MG63 (cell line): ENCODE measurements around the gene FBXO30. TPM values are rescaled to one million over a fixed set of nuclear protein-coding genes. Genes with fewer than 3 reads are reported as not detected.
A peak's percentile ranks its signal among the peaks of the same experiment; 100 is the strongest.

Source experiments
- DNase-seq: peaks from one replicate; pipeline ENCODE4 v3.0.0-alpha.2; 2020
- H3K27me3 ChIP-seq: fragments of 250-450 bp; sonication (Bioruptor Pico); 2 replicates; pipeline ENCODE4 v1.5.1; 2020; ENCODE audit warnings: mild to moderate bottlenecking, moderate library complexity
- H3K36me3 ChIP-seq: fragments of 250-450 bp; sonication (Bioruptor Pico); 2 replicates; pipeline ENCODE4 v1.5.1; 2020; ENCODE audit warnings: mild to moderate bottlenecking, moderate library complexity
- H3K4me3 ChIP-seq: fragments of 250-450 bp; sonication (Bioruptor Pico); 2 replicates; pipeline ENCODE4 v1.5.1; 2020; ENCODE audit warnings: mild to moderate bottlenecking, moderate library complexity
- H3K9me3 ChIP-seq: fragments of 250-450 bp; sonication (Bioruptor Pico); 2 replicates; pipeline ENCODE4 v1.5.1; 2020; ENCODE audit warnings: mild to moderate bottlenecking, moderate library complexity
- total RNA-seq: library from RNA; depleted of rRNA; stranded (reverse); fragments of >200 nt; shearing (Covaris generic); gene quantifications from 2 replicates; pipeline ENCODE4 v1.2.3, GENCODE V29; 2014; ENCODE audit warnings: low replicate concordance; rRNA removed

FBXO30 gene, protein sequence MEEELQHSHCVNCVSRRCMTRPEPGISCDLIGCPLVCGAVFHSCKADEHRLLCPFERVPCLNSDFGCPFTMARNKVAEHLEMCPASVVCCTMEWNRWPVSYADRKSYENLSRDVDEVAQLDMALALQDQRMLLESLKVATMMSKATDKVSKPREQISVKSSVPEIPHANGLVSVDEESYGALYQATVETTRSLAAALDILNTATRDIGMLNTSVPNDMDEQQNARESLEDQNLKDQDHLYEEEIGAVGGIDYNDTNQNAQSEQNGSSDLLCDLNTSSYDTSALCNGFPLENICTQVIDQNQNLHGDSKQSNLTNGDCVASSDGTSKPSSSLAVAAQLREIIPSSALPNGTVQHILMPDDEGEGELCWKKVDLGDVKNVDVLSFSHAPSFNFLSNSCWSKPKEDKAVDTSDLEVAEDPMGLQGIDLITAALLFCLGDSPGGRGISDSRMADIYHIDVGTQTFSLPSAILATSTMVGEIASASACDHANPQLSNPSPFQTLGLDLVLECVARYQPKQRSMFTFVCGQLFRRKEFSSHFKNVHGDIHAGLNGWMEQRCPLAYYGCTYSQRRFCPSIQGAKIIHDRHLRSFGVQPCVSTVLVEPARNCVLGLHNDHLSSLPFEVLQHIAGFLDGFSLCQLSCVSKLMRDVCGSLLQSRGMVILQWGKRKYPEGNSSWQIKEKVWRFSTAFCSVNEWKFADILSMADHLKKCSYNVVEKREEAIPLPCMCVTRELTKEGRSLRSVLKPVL
- total RNA-seq = 4.1 and 6.2 TPM in 2 replicates

DNA sequence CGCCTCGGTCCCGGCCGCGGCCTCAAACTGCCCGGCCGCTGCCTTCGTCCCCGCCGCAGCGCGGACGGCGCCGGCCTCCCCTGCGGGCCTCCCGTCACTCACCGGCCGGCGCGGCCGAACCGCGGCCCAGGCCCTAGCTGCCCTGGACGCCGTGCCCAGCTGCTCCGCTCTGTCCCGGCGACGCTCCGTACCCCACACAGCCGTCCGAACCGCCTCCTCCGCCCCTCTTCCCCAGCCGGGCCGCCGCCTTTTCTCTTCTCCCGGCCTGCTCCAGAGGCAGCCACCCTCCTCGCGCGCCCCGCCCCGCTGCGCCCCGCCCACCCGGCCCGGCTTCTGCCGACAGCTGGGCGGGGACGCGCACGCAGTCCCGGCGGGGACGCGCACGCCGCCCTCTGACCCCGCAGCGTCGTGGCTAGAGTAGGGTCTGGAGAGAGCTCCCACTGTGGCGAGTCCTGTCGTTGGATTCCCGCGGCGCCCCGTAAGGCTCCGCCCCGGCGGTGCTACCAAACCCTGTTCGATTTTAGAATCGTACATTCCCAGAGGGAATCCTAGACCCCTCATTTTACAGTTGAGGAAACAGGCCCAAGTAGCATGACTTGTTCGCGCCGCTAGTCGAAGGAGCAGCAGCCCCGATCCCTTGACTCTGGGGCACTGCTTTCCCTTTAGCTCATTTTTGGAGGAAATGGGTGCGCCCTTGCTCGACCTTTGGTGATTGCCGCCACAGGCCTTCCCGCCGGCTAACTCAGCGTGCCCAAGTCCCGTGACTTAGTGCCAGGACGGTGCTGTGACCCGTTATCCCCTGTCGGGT, at the start of gene FBXO30:
Gene FBXO30, minus strand, starts transcription at position 295 of the 808 bp plus-strand sequence. CDS start 8,390 bp downstream, outside the sequence.
- Histone ChIP-seq H3K27me3 (no peaks in the 10 kb centered on the region), H3K4me3 (peak within 1 kb of the TSS; percentile 69), H3K36me3 (peaks cover 5% of the 10 kb centered on the region), H3K9me3 (no peaks in the 10 kb centered on the region)
- DNase-seq = peak; percentile 91

DNA sequence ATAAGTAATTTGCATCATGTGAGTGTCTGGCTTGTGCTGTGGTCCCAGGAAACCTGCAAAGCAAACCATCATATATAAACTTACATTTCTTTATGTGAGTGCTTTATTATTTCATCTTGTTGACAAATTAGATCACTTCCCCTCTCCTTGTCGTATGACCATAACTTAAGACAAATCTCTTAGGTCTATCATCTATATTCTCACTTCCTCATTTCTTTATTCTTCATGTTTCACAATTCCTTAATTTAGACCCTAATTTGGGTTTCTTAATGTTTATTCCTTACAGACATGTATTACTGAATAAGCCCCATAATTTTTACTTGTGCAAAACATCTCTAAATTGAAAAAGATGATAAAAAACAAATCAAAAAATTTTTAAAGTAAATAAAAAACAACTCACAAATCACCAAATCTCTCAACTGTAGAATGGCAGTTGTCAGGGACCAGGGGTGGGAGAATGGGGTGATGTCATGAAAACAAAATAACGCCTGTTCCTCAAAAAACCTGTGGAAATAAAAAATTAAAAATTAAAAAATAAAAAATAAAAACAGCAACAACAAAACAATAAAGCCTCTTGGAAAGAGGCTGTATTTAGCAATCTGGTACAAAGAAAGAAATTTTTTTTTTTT, 49.5 kb upstream of the FBXO30 start:
- Histone ChIP-seq H3K9me3 (peaks cover 7% of the 10 kb centered on the region), H3K27me3 (no peaks in the 10 kb centered on the region), H3K4me3 (no peak overlapping the region), H3K36me3 (no peaks in the 10 kb centered on the region; the same call in none of the 2 replicates)
- DNase-seq = no peak

DNA sequence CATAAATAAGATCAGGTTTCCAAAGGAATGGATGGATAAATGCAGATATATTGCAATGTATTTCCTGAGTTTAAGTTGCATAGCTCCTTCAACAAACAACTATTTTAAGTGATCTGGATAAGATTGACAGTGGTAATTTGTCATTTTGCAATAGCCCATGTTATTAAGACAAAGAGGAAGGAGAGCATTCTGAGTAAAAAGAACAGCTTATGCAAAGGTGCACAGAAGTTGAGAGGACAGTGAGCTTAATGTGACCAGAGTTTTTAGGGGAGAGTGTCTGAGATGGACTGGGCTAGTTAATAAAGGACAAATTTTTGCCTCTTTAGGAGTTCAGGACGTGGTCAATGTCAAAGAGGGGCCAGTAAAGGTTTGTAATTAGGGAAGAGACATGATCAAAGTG, 48.8 kb upstream of the FBXO30 start:
- no peak overlapping the region for H3K4me3 ChIP-seq
- H3K36me3 ChIP-seq = no peaks in the 10 kb centered on the region; the same call in none of the 2 replicates
- DNase-seq = no peak
- peaks cover 7% of the 10 kb centered on the region for H3K9me3 ChIP-seq
- H3K27me3 ChIP-seq = no peaks in the 10 kb centered on the region

DNA sequence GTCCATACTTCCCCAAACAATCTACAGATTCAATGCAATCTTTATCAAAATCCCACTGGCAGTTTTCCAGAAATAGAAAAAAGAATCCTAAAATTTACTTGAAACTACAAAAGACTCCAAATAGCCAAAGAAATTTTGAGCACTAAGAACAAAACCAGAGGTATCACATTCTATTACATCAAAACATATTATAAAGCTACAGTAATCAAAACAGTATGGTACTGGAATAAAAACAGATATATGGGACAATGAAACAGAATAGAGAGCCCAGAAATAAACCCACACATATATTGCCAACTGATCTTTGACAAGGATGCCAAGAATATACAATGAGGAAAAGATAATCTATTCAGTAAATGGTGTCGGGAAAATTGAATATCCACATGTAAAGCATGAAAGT, 46.0 kb upstream of the FBXO30 start:
- no peak overlapping the region for H3K4me3 ChIP-seq
- DNase-seq = no peak
- peaks cover 7% of the 10 kb centered on the region for H3K9me3 ChIP-seq
- H3K27me3 ChIP-seq = no peaks in the 10 kb centered on the region
- H3K36me3 ChIP-seq = no peaks in the 10 kb centered on the region; the same call in 1 of the 2 replicates

DNA sequence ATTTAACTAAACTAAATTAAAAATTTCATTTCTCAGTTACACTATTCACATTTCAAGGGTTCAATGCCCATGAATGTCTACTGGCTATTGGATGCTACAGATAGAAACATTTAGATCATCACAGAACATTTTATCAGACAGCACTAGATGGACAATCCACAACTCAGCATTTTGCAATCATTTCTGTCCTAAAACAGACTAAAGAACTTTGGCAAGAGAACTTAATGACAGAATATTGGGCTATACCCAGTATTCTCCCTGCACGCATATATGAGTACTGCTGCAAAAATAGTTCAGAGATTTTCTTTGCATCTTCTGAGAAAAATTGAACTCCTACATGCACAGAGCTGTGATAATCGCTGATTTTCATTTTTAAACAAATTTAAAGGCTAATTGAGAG, 36.1 kb upstream of the FBXO30 start:
- Histone ChIP-seq H3K9me3 (no peaks in the 10 kb centered on the region), H3K27me3 (no peaks in the 10 kb centered on the region), H3K36me3 (no peaks in the 10 kb centered on the region), H3K4me3 (no peak overlapping the region)
- DNase-seq = no peak

DNA sequence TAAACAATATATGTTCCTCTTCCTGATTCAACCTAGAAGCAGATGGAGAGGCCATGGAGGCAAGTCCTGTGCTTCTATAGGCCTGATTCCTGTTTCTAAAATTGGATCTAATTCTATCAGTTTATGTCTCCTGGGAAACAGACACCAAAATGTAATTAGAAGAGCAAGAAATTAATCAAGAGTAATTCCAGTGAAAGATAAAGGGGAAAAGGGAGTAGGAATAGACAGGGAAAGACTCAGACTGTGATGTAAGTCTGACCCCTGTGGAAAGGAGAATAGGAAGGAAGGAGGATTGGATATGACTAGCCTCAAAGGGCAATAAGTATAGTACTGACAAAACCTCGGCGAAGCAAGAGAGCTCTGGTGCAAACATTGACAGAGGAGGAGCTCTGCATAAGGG, 33.9 kb upstream of the FBXO30 start:
- no peaks in the 10 kb centered on the region for H3K36me3 ChIP-seq
- no peaks in the 10 kb centered on the region for H3K9me3 ChIP-seq
- no peak overlapping the region for H3K4me3 ChIP-seq
- H3K27me3 ChIP-seq = no peaks in the 10 kb centered on the region
- DNase-seq = no peak

DNA sequence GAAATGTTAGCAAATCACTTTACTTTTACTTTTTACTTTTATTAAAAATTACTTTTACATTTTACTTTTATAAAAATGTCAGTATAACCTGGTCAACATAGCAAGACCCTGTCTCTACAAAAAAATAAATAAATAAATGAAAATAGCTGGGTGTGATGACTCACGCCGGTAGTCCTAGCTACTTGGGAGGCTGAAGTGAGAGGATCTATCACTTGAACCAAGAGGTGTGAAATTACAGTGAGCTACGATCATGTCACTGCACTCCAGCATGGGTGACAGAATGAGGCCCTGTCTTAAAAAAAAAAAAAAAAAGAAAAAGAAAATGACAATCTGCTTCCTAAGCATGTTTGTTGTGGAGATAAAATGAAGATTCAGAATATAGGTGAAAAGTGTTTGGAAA, 31.0 kb upstream of the FBXO30 start:
- Histone ChIP-seq H3K9me3 (no peaks in the 10 kb centered on the region), H3K27me3 (no peaks in the 10 kb centered on the region), H3K4me3 (no peak overlapping the region), H3K36me3 (no peaks in the 10 kb centered on the region)
- no peak for DNase-seq

DNA sequence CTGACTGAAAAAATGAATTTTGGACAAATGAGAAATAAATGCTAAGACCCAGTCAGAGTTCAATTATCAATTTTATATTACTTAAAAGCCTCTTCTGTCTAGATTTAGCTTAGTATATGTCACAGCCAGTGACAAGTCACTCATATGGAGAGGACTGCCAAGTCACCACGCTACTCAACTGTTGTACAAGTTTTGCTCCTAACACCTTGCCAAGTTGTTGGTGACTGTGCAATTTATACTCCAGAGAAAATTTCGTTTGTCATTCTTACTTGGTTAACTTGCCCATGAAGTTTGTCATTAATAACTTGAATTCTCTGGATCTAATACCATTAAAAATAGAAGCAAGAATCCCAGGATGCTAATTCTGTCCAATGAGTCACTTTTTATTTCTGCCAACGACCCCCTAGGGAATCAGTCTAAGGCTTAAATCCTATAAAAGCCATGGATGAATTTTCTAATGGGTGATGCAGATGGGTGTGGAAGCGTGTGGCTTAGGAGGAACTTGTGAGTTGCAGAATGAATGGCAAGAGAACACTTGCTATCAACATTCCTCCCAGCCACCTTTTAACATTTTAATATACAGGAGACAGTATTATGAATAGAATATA, 30.4 kb upstream of the FBXO30 start:
- DNase-seq = peak; percentile 5
- H3K9me3 ChIP-seq = no peaks in the 10 kb centered on the region
- H3K27me3 ChIP-seq = no peaks in the 10 kb centered on the region
- no peaks in the 10 kb centered on the region for H3K36me3 ChIP-seq
- no peak overlapping the region for H3K4me3 ChIP-seq

DNA sequence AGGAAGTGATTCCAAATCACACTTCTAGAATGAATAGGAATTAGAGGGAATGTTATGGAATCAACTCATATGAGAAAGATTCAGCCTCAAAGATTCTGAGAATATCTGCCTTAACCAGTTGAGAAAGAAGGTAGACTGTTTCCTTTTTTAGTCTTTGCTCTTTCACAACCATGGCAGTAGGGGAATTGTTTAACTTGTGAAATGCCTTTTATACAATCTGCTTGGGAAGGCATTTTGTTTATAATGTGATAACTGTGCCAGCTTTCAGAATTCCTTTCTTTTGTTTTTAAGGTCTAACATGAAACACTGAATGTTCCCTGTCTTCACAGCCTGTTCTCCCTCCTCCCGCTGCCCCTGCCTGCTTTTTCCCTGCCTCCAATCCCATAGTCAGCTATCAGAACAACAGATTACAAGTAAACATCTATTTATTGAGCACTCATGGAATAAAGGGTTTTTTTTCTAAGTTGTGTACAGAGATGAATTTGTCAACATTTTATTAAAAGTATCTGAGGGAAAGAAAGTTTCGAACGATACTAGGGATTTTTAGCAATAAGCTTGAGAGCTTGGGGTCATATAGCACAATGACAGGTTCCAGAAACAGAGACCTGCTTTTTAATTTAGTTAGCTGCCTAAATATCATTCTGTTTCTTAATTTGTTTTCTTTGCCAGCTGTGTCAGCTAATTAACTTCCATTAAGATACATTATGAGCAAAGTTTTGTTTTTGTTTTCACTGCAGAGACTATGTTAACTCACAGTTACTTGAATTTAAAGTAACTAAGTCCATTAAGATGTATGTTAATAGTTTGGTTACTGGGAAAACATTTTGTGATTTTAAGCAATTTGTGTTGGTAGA, 28.3 kb upstream of the FBXO30 start:
- Histone ChIP-seq H3K27me3 (no peaks in the 10 kb centered on the region), H3K36me3 (no peaks in the 10 kb centered on the region), H3K9me3 (no peaks in the 10 kb centered on the region), H3K4me3 (no peak overlapping the region)
- no peak for DNase-seq

DNA sequence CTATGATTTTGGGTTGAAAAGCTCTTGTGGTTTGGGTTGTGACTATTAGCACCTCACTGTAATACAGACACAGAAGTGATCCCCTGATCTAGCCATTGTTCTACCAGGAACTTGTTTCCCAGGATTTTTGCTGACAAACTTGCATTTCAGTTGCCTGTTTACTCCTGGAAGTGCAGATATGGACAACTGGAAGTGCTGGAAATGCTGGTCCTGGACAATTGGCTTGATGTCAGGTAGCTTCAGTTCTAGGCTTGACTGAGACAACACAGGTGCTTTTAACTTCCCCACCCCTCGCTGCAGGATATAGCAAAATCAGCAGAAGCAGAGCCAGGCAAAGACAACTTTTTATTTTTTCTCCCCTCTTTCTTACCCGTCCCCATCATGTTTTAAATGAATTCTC, 27.1 kb upstream of the FBXO30 start:
- no peak overlapping the region for H3K4me3 ChIP-seq

DNA sequence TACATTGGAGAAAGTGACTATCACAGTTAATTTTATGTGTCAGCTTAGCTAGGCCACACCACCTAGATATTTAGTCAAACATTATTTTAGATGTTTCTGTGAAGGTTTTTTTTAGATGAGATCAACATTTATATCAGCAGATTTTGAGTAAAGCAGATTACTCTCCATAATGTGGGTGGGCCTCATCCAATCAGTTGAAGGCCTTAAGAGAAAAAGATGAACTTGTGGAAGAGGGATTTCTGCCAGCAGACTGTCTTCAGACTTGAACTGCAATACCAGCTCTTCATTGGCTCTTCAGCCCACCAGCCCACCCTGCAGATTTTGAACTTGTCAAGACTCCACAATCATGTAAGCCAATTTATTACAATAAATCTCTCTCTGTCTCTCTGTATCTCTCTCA, 25.1 kb upstream of the FBXO30 start:
- DNase-seq = no peak
- Histone ChIP-seq H3K27me3 (no peaks in the 10 kb centered on the region), H3K4me3 (no peak overlapping the region), H3K36me3 (no peaks in the 10 kb centered on the region), H3K9me3 (no peaks in the 10 kb centered on the region)

More for the DNA sequence above, 27.1 kb upstream of the FBXO30 start:
- H3K27me3 ChIP-seq = no peaks in the 10 kb centered on the region
- H3K36me3 ChIP-seq = no peaks in the 10 kb centered on the region
- no peak for DNase-seq
- H3K9me3 ChIP-seq = no peaks in the 10 kb centered on the region

DNA sequence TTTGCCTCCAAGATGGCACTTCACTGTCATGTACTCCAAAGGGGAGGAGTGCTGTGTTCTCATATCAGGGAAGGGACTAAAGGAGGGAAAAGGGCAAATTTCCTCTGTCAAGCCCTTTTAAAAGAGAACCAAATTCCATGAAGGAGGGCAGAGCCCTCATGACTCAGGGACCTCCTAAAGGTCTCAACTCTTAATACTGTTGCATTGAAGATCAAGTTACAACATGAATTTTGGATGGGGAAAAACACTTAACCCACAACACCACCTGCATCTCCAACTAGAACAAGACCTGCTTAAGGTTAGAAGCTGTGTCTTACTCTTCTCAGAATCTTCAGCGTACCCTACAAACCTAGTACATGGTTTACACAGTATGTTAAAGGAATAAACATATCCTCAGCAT, 23.7 kb upstream of the FBXO30 start:
- H3K9me3 ChIP-seq = no peaks in the 10 kb centered on the region
- no peak for DNase-seq
- no peak overlapping the region for H3K4me3 ChIP-seq
- no peaks in the 10 kb centered on the region for H3K36me3 ChIP-seq
- no peaks in the 10 kb centered on the region for H3K27me3 ChIP-seq

DNA sequence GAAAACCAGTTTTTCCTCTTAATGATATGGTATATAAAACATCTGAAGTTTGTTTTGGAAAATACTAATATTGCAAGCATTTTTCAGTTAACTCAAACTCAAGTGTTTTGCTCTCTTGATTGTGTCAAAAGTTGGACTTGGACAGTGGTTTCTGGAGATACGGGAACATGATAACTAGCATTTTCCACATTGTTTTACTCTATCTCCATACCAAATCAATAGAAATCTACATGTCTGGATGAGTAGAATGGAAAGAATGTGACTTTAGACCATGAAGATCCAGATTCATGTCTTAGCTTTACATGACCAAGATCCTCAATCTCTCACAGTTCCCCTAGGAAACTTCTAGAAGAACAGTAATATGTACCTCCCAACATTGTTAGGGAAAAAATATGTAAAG, 22.2 kb upstream of the FBXO30 start:
- no peak overlapping the region for H3K4me3 ChIP-seq
- no peaks in the 10 kb centered on the region for H3K27me3 ChIP-seq
- H3K36me3 ChIP-seq = no peaks in the 10 kb centered on the region
- no peaks in the 10 kb centered on the region for H3K9me3 ChIP-seq
- no peak for DNase-seq

DNA sequence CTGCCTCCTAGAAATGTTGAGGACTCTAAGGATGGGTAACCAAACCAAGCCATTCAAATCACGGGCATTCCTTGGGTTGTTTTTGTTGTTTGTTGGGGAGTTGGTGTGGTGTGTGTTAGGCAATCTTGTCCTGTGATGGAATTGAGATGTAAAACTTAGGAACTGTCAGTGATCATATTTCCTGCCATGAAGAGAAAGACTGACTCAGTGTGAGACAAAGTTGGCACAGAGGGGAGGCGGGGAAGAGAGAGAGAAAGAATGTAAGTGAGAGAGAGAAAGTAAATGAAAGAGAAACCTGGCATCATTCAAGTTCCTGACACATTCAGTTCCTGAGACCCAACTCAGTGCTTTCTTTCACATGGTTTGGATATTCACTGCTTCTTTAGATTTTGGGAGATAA, 21.6 kb upstream of the FBXO30 start:
- no peaks in the 10 kb centered on the region for H3K9me3 ChIP-seq
- no peaks in the 10 kb centered on the region for H3K36me3 ChIP-seq
- H3K27me3 ChIP-seq = no peaks in the 10 kb centered on the region
- DNase-seq = peak; percentile 76
- no peak overlapping the region for H3K4me3 ChIP-seq

DNA sequence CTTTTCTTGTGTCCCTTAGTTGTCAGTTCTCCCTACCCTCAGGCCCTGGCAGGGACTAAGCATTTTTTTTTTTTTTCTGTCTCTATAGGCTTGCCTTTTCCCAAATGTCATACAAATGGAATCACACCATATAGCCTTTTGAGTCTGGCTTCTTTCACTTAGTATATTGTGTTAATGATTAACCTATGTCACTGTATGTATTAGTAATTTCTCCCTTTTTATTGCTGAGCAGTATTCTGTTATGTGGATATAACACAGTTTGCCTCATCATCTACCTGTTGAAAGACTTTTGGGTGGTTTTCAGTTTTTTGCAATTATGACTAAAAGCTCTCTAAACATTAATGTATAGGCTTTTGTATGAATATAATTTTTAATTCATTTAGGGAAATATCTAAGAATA, 16.0 kb upstream of the FBXO30 start:
- no peaks in the 10 kb centered on the region for H3K27me3 ChIP-seq
- no peak for DNase-seq
- no peaks in the 10 kb centered on the region for H3K9me3 ChIP-seq
- H3K4me3 ChIP-seq = no peak overlapping the region
- no peaks in the 10 kb centered on the region for H3K36me3 ChIP-seq
